Activated CD4-positive, alpha-beta T cell treated with anti-CD3 and anti-CD28 coated beads, Interleukin-2, amount 50 U/mL, for 1 hour (primary cell): ENCODE measurements around the gene MGAT4B.
"Not testable (repeated sequence)": the region's sequence is repeated elsewhere in the genome, so short reads cannot be mapped to it uniquely, and the experiment has no call there.

Source experiments
- DNase-seq: peaks from one replicate; pipeline ENCODE4 v3.0.0-alpha.2; 2020

The MGAT4B gene

GRCh38 chr5:179793468-179794139 lies 13.1 kb downstream of the MGAT4B start, which contains the start of gene LTC4S:
LTC4S (plus strand) TSS chr5:179793986; CDS start chr5:179794081, 95 bp downstream.
- peak; percentile 47 for DNase-seq

- no peak for DNase-seq
Measured at GRCh38 chr5:179792612-179793467, 13.8 kb downstream of the MGAT4B start.

GRCh38 chr5:179791881-179792611 lies 14.6 kb downstream of the MGAT4B start:
- no peak for DNase-seq

- DNase-seq: not testable (repeated sequence)
Measured at GRCh38 chr5:179789278-179789677, 17.4 kb downstream of the MGAT4B start.

GRCh38 chr5:179788193-179788854 lies 18.3 kb downstream of the MGAT4B start:
- no peak for DNase-seq

GRCh38 chr5:179786861-179787260 lies 19.8 kb downstream of the MGAT4B start:
- DNase-seq: no peak

- no peak for DNase-seq
Measured at GRCh38 chr5:179783128-179783527, 23.5 kb downstream of the MGAT4B start.

- DNase-seq: no peak
Measured at GRCh38 chr5:179781846-179782245, 24.8 kb downstream of the MGAT4B start.

- no peak for DNase-seq
Measured at GRCh38 chr5:179780362-179780761, 26.3 kb downstream of the MGAT4B start.

- DNase-seq: no peak
Measured at GRCh38 chr5:179779826-179780225, 26.8 kb downstream of the MGAT4B start.

GRCh38 chr5:179778591-179778990 lies 28.1 kb downstream of the MGAT4B start:
- no peak for DNase-seq

GRCh38 chr5:179777909-179778308 lies 28.8 kb downstream of the MGAT4B start:
- no peak for DNase-seq

GRCh38 chr5:179777456-179777855 lies 29.2 kb downstream of the MGAT4B start:
- DNase-seq: no peak

GRCh38 chr5:179776411-179776938 lies 30.2 kb downstream of the MGAT4B start:
- no peak for DNase-seq

- DNase-seq: no peak
Measured at GRCh38 chr5:179774442-179774841, 32.2 kb downstream of the MGAT4B start.

GRCh38 chr5:179773686-179774040 lies 33.0 kb downstream of the MGAT4B start:
- DNase-seq: no peak

GRCh38 chr5:179772351-179772750 lies 34.3 kb downstream of the MGAT4B start:
- DNase-seq: no peak

- DNase-seq: no peak
Measured at GRCh38 chr5:179771311-179771895, 35.3 kb downstream of the MGAT4B start.

- no peak for DNase-seq
Measured at GRCh38 chr5:179769796-179770195, 36.9 kb downstream of the MGAT4B start.

GRCh38 chr5:179769271-179769670 lies 37.4 kb downstream of the MGAT4B start:
- DNase-seq: no peak

- DNase-seq: no peak
Measured at GRCh38 chr5:179768326-179769085, 38.2 kb downstream of the MGAT4B start.
